ENCODE results near the gene TTBK1. TPM values are rescaled to one million over a fixed set of nuclear protein-coding genes. Genes with fewer than 3 reads are reported as not detected.

TTBK1 gene
- total RNA-seq, 4 donors from 2014 or later = 0.06 to 0.14 TPM; not detected in 2

DNA sequence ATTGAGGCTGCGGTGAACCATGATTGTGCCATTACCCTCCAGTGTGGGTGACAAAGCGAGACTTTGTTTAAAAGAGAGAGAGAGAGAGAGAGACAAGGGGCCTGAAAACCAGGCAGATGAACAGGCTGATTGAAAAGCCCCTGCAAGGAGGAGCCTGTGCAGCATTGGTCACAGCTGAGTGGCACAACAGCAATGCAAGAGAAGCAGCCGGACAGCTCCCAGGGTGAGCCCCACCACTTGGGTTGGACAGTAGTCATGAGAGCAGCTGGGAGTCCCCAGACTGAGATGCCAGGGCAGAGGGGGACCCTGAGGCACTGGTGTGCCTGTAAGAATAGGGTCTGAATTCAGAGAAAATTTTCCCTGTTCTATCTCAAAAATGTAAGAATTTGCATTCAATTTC, 24.2 kb upstream of the TTBK1 start:
- H3K4me1 ChIP-seq = no peaks in the 10 kb centered on the region

DNA sequence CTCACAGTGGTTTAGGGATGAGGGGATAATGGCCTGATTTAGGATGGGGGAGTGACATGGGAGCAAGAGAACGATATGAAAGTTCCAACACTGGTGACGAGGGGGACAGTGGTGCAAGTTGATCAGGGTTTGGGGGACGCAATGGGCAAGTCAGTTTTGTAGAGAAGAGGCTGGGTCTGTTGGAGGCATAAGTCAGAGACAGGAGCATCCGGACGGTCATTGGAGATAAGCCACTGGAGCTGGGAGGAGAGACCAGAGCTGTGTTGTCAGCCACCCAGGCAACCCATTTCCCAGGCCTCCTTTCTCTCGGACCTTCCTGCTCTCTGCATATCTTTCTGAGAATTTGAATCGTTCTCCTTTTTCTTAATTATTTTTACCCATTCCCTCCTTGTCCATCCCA, 23.5 kb upstream of the TTBK1 start:
- intact Hi-C loops (cut with DNase I; ENCODE audit: low total_unique reads) = no loop called here
- no peaks in the 10 kb centered on the region for H3K9me3 ChIP-seq
- no peak overlapping the region for H3K4me3 ChIP-seq
- no peaks in the 10 kb centered on the region for H3K4me1 ChIP-seq
- no peak overlapping the region for H3K27ac ChIP-seq
- no peaks in the 10 kb centered on the region for H3K36me3 ChIP-seq
- no peak for DNase-seq
- TF ChIP-seq, protein P1, sequence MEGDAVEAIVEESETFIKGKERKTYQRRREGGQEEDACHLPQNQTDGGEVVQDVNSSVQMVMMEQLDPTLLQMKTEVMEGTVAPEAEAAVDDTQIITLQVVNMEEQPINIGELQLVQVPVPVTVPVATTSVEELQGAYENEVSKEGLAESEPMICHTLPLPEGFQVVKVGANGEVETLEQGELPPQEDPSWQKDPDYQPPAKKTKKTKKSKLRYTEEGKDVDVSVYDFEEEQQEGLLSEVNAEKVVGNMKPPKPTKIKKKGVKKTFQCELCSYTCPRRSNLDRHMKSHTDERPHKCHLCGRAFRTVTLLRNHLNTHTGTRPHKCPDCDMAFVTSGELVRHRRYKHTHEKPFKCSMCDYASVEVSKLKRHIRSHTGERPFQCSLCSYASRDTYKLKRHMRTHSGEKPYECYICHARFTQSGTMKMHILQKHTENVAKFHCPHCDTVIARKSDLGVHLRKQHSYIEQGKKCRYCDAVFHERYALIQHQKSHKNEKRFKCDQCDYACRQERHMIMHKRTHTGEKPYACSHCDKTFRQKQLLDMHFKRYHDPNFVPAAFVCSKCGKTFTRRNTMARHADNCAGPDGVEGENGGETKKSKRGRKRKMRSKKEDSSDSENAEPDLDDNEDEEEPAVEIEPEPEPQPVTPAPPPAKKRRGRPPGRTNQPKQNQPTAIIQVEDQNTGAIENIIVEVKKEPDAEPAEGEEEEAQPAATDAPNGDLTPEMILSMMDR (IDR thresholded peaks at IDR 0.05) = no peak
- no peak for TF ChIP-seq POLR2A (IDR thresholded peaks at IDR 0.05)
- H3K27me3 ChIP-seq = no peaks in the 10 kb centered on the region

More for the DNA sequence above, 24.2 kb upstream of the TTBK1 start:
- Histone ChIP-seq H3K27ac (no peak overlapping the region), H3K9me3 (no peaks in the 10 kb centered on the region), H3K36me3 (no peaks in the 10 kb centered on the region), H3K4me3 (no peak overlapping the region), H3K27me3 (no peaks in the 10 kb centered on the region)
- intact Hi-C loops (cut with DNase I; ENCODE audit: low total_unique reads) = no loop called here
- no peak for DNase-seq
- TF ChIP-seq, protein P1 (IDR thresholded peaks at IDR 0.05) = no peak
- no peak for TF ChIP-seq POLR2A (IDR thresholded peaks at IDR 0.05)

DNA sequence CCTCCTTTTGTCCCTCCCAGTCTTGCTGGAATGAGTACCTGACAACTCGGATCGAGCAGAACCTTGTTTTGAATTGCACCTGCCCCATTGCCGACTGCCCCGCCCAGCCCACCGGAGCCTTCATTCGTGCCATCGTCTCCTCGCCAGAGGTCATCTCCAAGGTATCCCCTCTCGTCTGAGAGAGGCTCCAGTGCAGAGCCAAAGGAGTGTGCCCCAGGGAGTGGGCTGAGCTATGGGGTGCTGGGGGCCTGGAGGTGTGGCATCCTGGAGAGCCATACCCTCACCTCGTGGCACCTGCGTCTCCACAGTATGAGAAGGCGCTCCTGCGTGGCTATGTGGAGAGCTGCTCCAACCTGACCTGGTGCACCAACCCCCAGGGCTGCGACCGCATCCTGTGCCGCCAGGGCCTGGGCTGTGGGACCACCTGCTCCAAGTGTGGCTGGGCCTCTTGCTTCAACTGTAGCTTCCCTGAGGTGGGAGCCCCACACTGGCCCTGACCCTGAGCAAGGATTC, 22.8 kb upstream of the TTBK1 start:
- Histone ChIP-seq H3K4me1 (no peaks in the 10 kb centered on the region), H3K4me3 (no peak overlapping the region), H3K36me3 (no peaks in the 10 kb centered on the region), H3K27me3 (no peaks in the 10 kb centered on the region), H3K27ac (no peak overlapping the region), H3K9me3 (no peaks in the 10 kb centered on the region)
- TF ChIP-seq POLR2A (IDR thresholded peaks at IDR 0.05) = no peak
- TF ChIP-seq, protein P1 (IDR thresholded peaks at IDR 0.05) = no peak
- DNase-seq = no peak
- intact Hi-C loops (cut with DNase I; ENCODE audit: low total_unique reads) = no loop called here

DNA sequence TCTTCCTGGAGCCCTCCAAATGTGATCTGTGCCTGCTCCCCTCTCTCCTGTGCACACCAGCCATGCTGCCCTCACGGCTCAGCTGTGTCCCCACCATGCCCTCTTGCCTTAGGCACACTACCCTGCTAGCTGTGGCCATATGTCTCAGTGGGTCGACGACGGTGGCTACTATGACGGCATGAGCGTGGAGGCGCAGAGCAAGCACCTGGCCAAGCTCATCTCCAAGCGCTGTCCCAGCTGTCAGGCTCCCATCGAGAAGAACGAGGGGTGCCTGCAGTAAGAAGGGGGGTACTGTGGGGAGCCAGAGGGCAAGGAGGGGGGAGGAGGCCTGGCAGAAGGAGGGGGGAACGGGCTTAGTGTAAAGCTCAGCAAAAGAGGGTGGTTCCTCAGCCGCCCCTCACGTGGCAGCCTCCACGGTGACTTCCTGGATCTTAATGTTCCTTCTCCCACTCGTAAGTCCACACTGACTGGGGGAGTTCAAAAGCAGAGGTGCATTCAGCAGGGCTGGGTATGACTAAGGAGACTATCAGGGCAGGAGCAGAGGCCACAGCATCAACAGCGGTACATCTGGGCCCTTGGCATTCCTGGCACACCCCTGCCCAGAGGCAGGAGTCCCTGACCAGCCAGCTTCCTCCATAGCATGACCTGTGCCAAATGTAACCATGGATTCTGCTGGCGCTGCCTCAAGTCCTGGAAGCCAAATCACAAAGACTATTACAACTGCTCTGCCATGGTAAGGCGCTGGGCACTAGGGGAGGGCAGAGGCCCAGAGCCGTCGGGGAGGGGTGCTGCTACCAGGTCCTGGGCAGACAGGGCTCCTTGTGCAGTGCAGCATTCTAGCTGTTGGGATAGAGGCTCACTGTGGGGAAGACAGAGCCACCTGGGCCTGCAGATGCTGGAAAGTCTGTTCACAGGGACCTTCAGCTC, 22.0 kb upstream of the TTBK1 start:
- intact Hi-C loops (cut with DNase I; ENCODE audit: low total_unique reads) = no loop called here
- no peaks in the 10 kb centered on the region for H3K4me1 ChIP-seq
- H3K27ac ChIP-seq = no peak overlapping the region
- no peak overlapping the region for H3K4me3 ChIP-seq
- H3K9me3 ChIP-seq = no peaks in the 10 kb centered on the region
- TF ChIP-seq POLR2A (IDR thresholded peaks at IDR 0.05) = no peak
- DNase-seq = no peak
- H3K36me3 ChIP-seq = no peaks in the 10 kb centered on the region
- no peaks in the 10 kb centered on the region for H3K27me3 ChIP-seq

DNA sequence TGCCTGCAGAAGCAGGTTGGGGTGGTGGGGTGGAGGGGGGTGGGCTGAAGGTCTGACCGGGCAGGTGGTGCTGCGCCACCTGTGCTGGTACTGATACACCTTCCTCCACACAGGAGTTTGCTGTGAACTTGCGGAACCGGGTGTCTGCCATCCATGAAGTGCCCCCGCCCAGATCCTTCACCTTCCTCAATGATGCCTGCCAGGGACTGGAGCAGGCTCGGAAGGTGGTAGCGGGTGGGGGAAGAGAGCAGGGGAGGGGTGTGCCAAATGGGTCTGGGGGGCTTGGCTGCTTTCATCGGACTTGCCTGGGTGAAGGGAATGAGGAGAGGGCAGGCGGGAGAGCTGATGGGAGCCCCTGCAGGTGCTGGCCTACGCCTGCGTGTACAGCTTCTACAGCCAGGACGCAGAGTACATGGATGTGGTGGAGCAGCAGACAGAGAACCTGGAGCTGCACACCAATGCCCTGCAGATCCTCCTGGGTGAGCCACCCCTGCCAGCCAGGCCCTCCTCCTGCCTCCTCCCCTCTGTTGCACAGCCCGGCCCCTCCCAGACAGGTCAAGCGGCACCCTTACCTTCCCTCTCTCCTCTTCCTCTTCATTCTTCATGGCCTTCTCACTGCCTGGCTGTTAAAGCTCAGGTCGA, 20.7 kb upstream of the TTBK1 start:
- no peak for TF ChIP-seq POLR2A (IDR thresholded peaks at IDR 0.05)
- TF ChIP-seq, protein P1 (IDR thresholded peaks at IDR 0.05) = no peak
- intact Hi-C loops (cut with DNase I; ENCODE audit: low total_unique reads) = no loop called here
- Histone ChIP-seq H3K4me1 (no peaks in the 10 kb centered on the region), H3K36me3 (no peaks in the 10 kb centered on the region), H3K27ac (no peak overlapping the region), H3K9me3 (no peaks in the 10 kb centered on the region), H3K27me3 (no peaks in the 10 kb centered on the region), H3K4me3 (no peak overlapping the region)
- no peak for DNase-seq
